Lung microvascular endothelial cell (primary cell): Measurements from ENCODE around the gene POLD4. TPM values are rescaled to one million over a fixed set of nuclear protein-coding genes. Genes with fewer than 3 reads are reported as not detected.

Experiments
- DNase-seq, 2 donors: peaks; one replicate each; pipeline versions ENCODE4 v3.0.0 to v3.0.0-alpha.2; 2010; ENCODE audit warnings: low read depth in 2 of 2
- total RNA-seq: library from RNA; depleted of rRNA; stranded (reverse); fragments of >200 nt; gene quantifications from 2 replicates; pipeline ENCODE4 v1.2.1, GENCODE V29; 2014

POLD4 gene
- total RNA-seq, 1 donor from 2014 or later, result 33.5 TPM

GRCh38 chr11:67317888-67318555, 35.3 kb downstream of the POLD4 start:
- no peak for DNase-seq

- peak; percentile 93 to 95 for DNase-seq
Measured at GRCh38 chr11:67317205-67317887, 36.0 kb downstream of the POLD4 start.

- DNase-seq, result no peak
Measured at GRCh38 chr11:67316882-67317204, 36.5 kb downstream of the POLD4 start.

GRCh38 chr11:67315325-67315909, 37.9 kb downstream of the POLD4 start:
- no peak for DNase-seq

- no peak for DNase-seq
Measured at GRCh38 chr11:67314218-67314617, 39.1 kb downstream of the POLD4 start.

- DNase-seq, result no peak
Measured at GRCh38 chr11:67313125-67313890, 40.0 kb downstream of the POLD4 start.

- DNase-seq, result no peak
Measured at GRCh38 chr11:67312187-67313021, 40.9 kb downstream of the POLD4 start.

GRCh38 chr11:67311556-67312082, 41.7 kb downstream of the POLD4 start:
- DNase-seq, result no peak

- DNase-seq, result no peak
Measured at GRCh38 chr11:67311051-67311555, 42.2 kb downstream of the POLD4 start.

GRCh38 chr11:67310246-67311050, 42.9 kb downstream of the POLD4 start:
- DNase-seq, result no peak

GRCh38 chr11:67309661-67310061, 43.7 kb downstream of the POLD4 start:
- DNase-seq, result no peak

GRCh38 chr11:67309166-67309565, 44.2 kb downstream of the POLD4 start:
- no peak for DNase-seq

GRCh38 chr11:67308031-67308866, 45.1 kb downstream of the POLD4 start:
- DNase-seq, result no peak

GRCh38 chr11:67307545-67308001, 45.8 kb downstream of the POLD4 start:
- DNase-seq, result no peak

- no peak for DNase-seq
Measured at GRCh38 chr11:67306769-67307544, 46.4 kb downstream of the POLD4 start.

GRCh38 chr11:67304511-67305113, 48.7 kb downstream of the POLD4 start:
- no peak for DNase-seq

- no peak for DNase-seq
Measured at GRCh38 chr11:67303835-67304411, 49.4 kb downstream of the POLD4 start.
